ENCODE results near the gene AKT3.
"Not testable (repeated sequence)": the region's sequence is repeated elsewhere in the genome, so short reads cannot be mapped to it uniquely, and the experiment has no call there.

The AKT3 gene

DNA sequence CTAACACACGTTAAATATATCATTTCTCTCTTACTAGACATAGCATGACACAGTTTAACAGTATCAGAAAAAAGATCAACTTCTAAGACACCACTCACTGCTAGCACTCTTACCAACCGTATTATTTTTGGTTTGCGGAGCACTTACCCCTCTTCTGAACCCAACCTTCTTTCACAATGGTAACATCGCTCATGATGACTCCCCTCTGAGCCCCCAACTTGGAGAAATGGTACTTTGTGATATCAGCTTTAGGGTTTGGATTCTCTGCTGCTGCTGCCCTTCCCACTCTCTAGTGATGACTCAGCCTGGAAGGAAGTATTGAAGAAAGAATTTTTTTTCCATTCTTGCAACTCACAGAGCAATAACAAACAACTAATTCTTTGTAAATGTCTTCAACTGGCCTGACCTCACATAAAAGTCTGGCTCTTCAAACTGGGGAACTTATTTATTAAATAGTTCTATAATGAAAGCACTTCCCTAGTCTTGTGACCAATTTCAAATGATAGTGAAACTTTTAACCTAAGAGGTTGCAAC, 7.0 kb downstream of the AKT3 start:
- Histone ChIP-seq H3K9me3 (ENCODE audit: control insufficient read depth in 1 of 2, low read length in 2 of 2) (no peaks in the 10 kb centered on the region), H3K36me3 (ENCODE audit: control insufficient read depth in 1 of 2, insufficient read depth in 2 of 2, low read length in 2 of 2) (no peaks in the 10 kb centered on the region), H3K27ac (ENCODE audit: low read depth, low read length) (no peak overlapping the region), H3K4me3 (ENCODE audit: low read depth in 1 of 2, low read length in 2 of 2) (no peak overlapping the region), H3K9ac (ENCODE audit: low read depth in 1 of 2, low read length in 2 of 2) (no peak overlapping the region), H3K27me3 (ENCODE audit: control insufficient read depth in 1 of 2, insufficient read depth in 2 of 2, low read length in 2 of 2) (peaks cover 0 to 9% of the 10 kb centered on the region in 2 donors), H3K4me1 (ENCODE audit: control insufficient read depth in 1 of 2, insufficient read depth in 2 of 2, low read length in 2 of 2) (no peaks in the 10 kb centered on the region)

DNA sequence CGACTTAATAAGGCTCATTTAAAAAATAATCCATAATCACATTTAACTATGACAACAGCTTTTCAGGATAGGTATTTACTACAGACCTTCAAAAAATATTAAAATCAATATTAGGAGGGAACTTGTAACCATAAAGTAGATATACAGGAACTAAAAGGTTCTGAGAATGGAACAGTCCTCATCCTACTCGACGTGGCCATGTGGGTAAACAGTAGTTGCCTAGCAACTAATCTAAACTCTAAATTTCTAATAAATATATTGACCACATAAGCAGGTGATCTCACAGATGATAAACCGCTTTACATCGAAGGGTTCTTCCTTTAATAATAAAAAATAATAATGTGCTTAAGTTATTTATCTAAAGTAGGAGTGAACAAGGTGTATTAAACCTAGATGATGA, 7.9 kb downstream of the AKT3 start:
- no peak overlapping the region for H3K27ac ChIP-seq (ENCODE audit: low read depth, low read length)
- H3K9ac ChIP-seq (ENCODE audit: low read depth in 1 of 2, low read length in 2 of 2) = no peak overlapping the region
- no peak overlapping the region for H3K4me3 ChIP-seq (ENCODE audit: low read depth in 1 of 2, low read length in 2 of 2)
- H3K27me3 ChIP-seq (ENCODE audit: control insufficient read depth in 1 of 2, insufficient read depth in 2 of 2, low read length in 2 of 2) = peaks cover 0 to 5% of the 10 kb centered on the region in 2 donors
- H3K4me1 ChIP-seq (ENCODE audit: control insufficient read depth in 1 of 2, insufficient read depth in 2 of 2, low read length in 2 of 2) = no peaks in the 10 kb centered on the region
- H3K36me3 ChIP-seq (ENCODE audit: control insufficient read depth in 1 of 2, insufficient read depth in 2 of 2, low read length in 2 of 2) = no peaks in the 10 kb centered on the region
- no peaks in the 10 kb centered on the region for H3K9me3 ChIP-seq (ENCODE audit: control insufficient read depth in 1 of 2, low read length in 2 of 2)

- no peak overlapping the region for H3K27ac ChIP-seq (ENCODE audit: low read depth, low read length)
- no peaks in the 10 kb centered on the region for H3K36me3 ChIP-seq (ENCODE audit: control insufficient read depth in 1 of 2, insufficient read depth in 2 of 2, low read length in 2 of 2)
- no peak overlapping the region for H3K4me3 ChIP-seq (ENCODE audit: low read depth in 1 of 2, low read length in 2 of 2)
- no peaks in the 10 kb centered on the region for H3K27me3 ChIP-seq (ENCODE audit: control insufficient read depth in 1 of 2, insufficient read depth in 2 of 2, low read length in 2 of 2)
- H3K4me1 ChIP-seq (ENCODE audit: control insufficient read depth in 1 of 2, insufficient read depth in 2 of 2, low read length in 2 of 2) = no peaks in the 10 kb centered on the region
- H3K9me3 ChIP-seq (ENCODE audit: control insufficient read depth in 1 of 2, low read length in 2 of 2) = no peaks in the 10 kb centered on the region
- H3K9ac ChIP-seq (ENCODE audit: low read depth in 1 of 2, low read length in 2 of 2) = no peak overlapping the region
These were observed 8.5 kb downstream of the AKT3 start for GRCh38 chr1:243841507-243841906.

GRCh38 chr1:243837907-243838535, 12.0 kb downstream of the AKT3 start:
- H3K27me3 ChIP-seq (ENCODE audit: control insufficient read depth in 1 of 2, insufficient read depth in 2 of 2, low read length in 2 of 2) = no peaks in the 10 kb centered on the region
- no peaks in the 10 kb centered on the region for H3K36me3 ChIP-seq (ENCODE audit: control insufficient read depth in 1 of 2, insufficient read depth in 2 of 2, low read length in 2 of 2)
- no peak overlapping the region for H3K27ac ChIP-seq (ENCODE audit: low read depth, low read length)
- H3K9ac ChIP-seq (ENCODE audit: low read depth in 1 of 2, low read length in 2 of 2) = no peak overlapping the region
- no peaks in the 10 kb centered on the region for H3K4me1 ChIP-seq (ENCODE audit: control insufficient read depth in 1 of 2, insufficient read depth in 2 of 2, low read length in 2 of 2)
- no peaks in the 10 kb centered on the region for H3K9me3 ChIP-seq (ENCODE audit: control insufficient read depth in 1 of 2, low read length in 2 of 2)
- H3K4me3 ChIP-seq (ENCODE audit: low read depth in 1 of 2, low read length in 2 of 2) = no peak overlapping the region

DNA sequence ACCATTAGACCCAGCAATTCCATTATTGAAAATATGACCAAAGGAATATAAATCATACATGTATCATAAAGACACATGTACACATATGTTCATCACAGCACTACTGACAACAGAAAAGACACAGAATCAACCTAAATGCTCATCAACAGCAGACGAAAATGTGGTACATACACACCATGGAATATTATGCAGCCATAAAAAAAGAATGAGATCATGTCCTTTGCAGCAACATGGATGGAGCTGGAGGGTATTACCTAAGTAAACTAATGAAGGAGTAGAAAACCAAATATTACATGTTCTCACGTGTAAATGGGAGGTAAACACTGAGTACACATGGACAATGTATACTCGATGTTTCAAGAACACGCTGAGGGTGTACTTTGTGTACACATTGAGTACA, 15.9 kb downstream of the AKT3 start:
- H3K9ac ChIP-seq (ENCODE audit: low read depth in 1 of 2, low read length in 2 of 2) = no peak overlapping the region
- no peaks in the 10 kb centered on the region for H3K27me3 ChIP-seq (ENCODE audit: control insufficient read depth in 1 of 2, insufficient read depth in 2 of 2, low read length in 2 of 2)
- no peak overlapping the region for H3K4me3 ChIP-seq (ENCODE audit: low read depth in 1 of 2, low read length in 2 of 2)
- no peaks in the 10 kb centered on the region for H3K36me3 ChIP-seq (ENCODE audit: control insufficient read depth in 1 of 2, insufficient read depth in 2 of 2, low read length in 2 of 2)
- no peak overlapping the region for H3K27ac ChIP-seq (ENCODE audit: low read depth, low read length)
- H3K4me1 ChIP-seq (ENCODE audit: control insufficient read depth in 1 of 2, insufficient read depth in 2 of 2, low read length in 2 of 2) = no peaks in the 10 kb centered on the region
- no peaks in the 10 kb centered on the region for H3K9me3 ChIP-seq (ENCODE audit: control insufficient read depth in 1 of 2, low read length in 2 of 2)

GRCh38 chr1:243831463-243831862, 18.6 kb downstream of the AKT3 start:
- no peaks in the 10 kb centered on the region for H3K9me3 ChIP-seq (ENCODE audit: control insufficient read depth in 1 of 2, low read length in 2 of 2)
- no peaks in the 10 kb centered on the region for H3K4me1 ChIP-seq (ENCODE audit: control insufficient read depth in 1 of 2, insufficient read depth in 2 of 2, low read length in 2 of 2)
- no peaks in the 10 kb centered on the region for H3K36me3 ChIP-seq (ENCODE audit: control insufficient read depth in 1 of 2, insufficient read depth in 2 of 2, low read length in 2 of 2)
- H3K27ac ChIP-seq (ENCODE audit: low read depth, low read length) = no peak overlapping the region
- no peak overlapping the region for H3K4me3 ChIP-seq (ENCODE audit: low read depth in 1 of 2, low read length in 2 of 2)
- no peak overlapping the region for H3K9ac ChIP-seq (ENCODE audit: low read depth in 1 of 2, low read length in 2 of 2)
- no peaks in the 10 kb centered on the region for H3K27me3 ChIP-seq (ENCODE audit: control insufficient read depth in 1 of 2, insufficient read depth in 2 of 2, low read length in 2 of 2)

- no peak overlapping the region for H3K27ac ChIP-seq (ENCODE audit: low read depth, low read length)
- H3K9ac ChIP-seq (ENCODE audit: low read depth in 1 of 2, low read length in 2 of 2) = no peak overlapping the region
- no peaks in the 10 kb centered on the region for H3K36me3 ChIP-seq (ENCODE audit: control insufficient read depth in 1 of 2, insufficient read depth in 2 of 2, low read length in 2 of 2)
- H3K27me3 ChIP-seq (ENCODE audit: control insufficient read depth in 1 of 2, insufficient read depth in 2 of 2, low read length in 2 of 2) = no peaks in the 10 kb centered on the region
- no peak overlapping the region for H3K4me3 ChIP-seq (ENCODE audit: low read depth in 1 of 2, low read length in 2 of 2)
- no peaks in the 10 kb centered on the region for H3K4me1 ChIP-seq (ENCODE audit: control insufficient read depth in 1 of 2, insufficient read depth in 2 of 2, low read length in 2 of 2)
- no peaks in the 10 kb centered on the region for H3K9me3 ChIP-seq (ENCODE audit: control insufficient read depth in 1 of 2, low read length in 2 of 2)
These were observed 22.8 kb downstream of the AKT3 start for GRCh38 chr1:243827206-243827605.

DNA sequence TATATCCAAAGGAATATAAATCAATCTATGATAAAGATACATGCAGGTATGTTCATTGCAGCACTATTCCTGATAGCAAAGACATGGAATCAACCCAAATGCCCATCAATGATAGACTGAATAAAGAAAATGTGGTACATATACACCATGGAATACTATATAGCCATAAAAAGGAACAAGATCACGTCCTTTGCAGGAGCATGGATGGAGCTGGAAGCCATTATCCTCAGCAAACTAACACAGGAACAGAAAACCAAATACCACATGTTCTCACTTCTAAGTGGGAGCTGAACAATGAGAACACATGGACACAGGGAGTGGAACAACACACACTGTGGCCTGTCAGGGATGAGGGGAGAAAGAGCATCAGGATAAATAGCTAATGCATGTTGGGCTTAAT, 25.1 kb downstream of the AKT3 start:
- not testable (repeated sequence) for H3K4me3 ChIP-seq (ENCODE audit: low read depth in 1 of 2, low read length in 2 of 2); H3K4me1 ChIP-seq (ENCODE audit: control insufficient read depth in 1 of 2, insufficient read depth in 2 of 2, low read length in 2 of 2); H3K9me3 ChIP-seq (ENCODE audit: control insufficient read depth in 1 of 2, low read length in 2 of 2); H3K9ac ChIP-seq (ENCODE audit: low read depth in 1 of 2, low read length in 2 of 2); H3K27me3 ChIP-seq (ENCODE audit: control insufficient read depth in 1 of 2, insufficient read depth in 2 of 2, low read length in 2 of 2); H3K27ac ChIP-seq (ENCODE audit: low read depth, low read length); H3K36me3 ChIP-seq (ENCODE audit: control insufficient read depth in 1 of 2, insufficient read depth in 2 of 2, low read length in 2 of 2)

GRCh38 chr1:243821177-243821680, 28.8 kb downstream of the AKT3 start:
- no peaks in the 10 kb centered on the region for H3K4me1 ChIP-seq (ENCODE audit: control insufficient read depth in 1 of 2, insufficient read depth in 2 of 2, low read length in 2 of 2)
- H3K4me3 ChIP-seq (ENCODE audit: low read depth in 1 of 2, low read length in 2 of 2) = no peak overlapping the region
- H3K9me3 ChIP-seq (ENCODE audit: control insufficient read depth in 1 of 2, low read length in 2 of 2) = no peaks in the 10 kb centered on the region
- no peak overlapping the region for H3K9ac ChIP-seq (ENCODE audit: low read depth in 1 of 2, low read length in 2 of 2)
- H3K27me3 ChIP-seq (ENCODE audit: control insufficient read depth in 1 of 2, insufficient read depth in 2 of 2, low read length in 2 of 2) = no peaks in the 10 kb centered on the region
- no peak overlapping the region for H3K27ac ChIP-seq (ENCODE audit: low read depth, low read length)
- no peaks in the 10 kb centered on the region for H3K36me3 ChIP-seq (ENCODE audit: control insufficient read depth in 1 of 2, insufficient read depth in 2 of 2, low read length in 2 of 2)

DNA sequence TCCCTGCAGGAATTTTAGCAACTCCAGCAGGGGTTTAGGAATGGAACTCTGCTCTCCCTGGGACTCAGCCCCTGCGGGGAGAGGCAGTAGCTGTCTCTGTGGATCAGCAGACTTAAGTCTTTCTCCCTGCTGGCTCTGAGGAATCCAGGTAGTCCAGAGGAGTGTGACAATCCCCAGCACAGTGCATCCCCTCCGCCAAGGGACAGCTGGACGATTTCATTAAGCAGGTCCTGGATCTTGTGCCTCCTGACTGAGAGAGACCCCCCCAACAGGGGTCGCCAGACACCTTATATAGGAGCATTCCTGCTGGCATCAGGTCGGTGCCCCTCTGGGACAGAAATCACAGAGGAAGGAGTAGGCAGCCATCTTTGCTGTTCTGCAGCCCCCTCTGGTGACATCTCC, 30.6 kb downstream of the AKT3 start:
- no peaks in the 10 kb centered on the region for H3K36me3 ChIP-seq (ENCODE audit: control insufficient read depth in 1 of 2, insufficient read depth in 2 of 2, low read length in 2 of 2)
- H3K4me1 ChIP-seq (ENCODE audit: control insufficient read depth in 1 of 2, insufficient read depth in 2 of 2, low read length in 2 of 2) = no peaks in the 10 kb centered on the region
- peaks cover 5% of the 10 kb centered on the region in 2 donors for H3K9me3 ChIP-seq (ENCODE audit: control insufficient read depth in 1 of 2, low read length in 2 of 2)
- no peak overlapping the region for H3K27ac ChIP-seq (ENCODE audit: low read depth, low read length)
- no peak overlapping the region for H3K9ac ChIP-seq (ENCODE audit: low read depth in 1 of 2, low read length in 2 of 2)
- H3K27me3 ChIP-seq (ENCODE audit: control insufficient read depth in 1 of 2, insufficient read depth in 2 of 2, low read length in 2 of 2) = no peaks in the 10 kb centered on the region
- no peak overlapping the region for H3K4me3 ChIP-seq (ENCODE audit: low read depth in 1 of 2, low read length in 2 of 2)
